ENCODE results near the gene TEX19. TPM values are rescaled to one million over a fixed set of nuclear protein-coding genes. Genes with fewer than 3 reads are reported as not detected.
"Not testable (repeated sequence)": the region's sequence is repeated elsewhere in the genome, so short reads cannot be mapped to it uniquely, and the experiment has no call there.

The TEX19 gene
- total and polyA plus RNA-seq, 2 donors: not detected

GRCh38 chr17:82377924-82378740 lies 19.1 kb downstream of the TEX19 start:
- 77% methylated on average over 31 of the region's 31 CpGs for WGBS
- Histone ChIP-seq H3K4me3 (ENCODE audit: low read depth, low read length) (no peak overlapping the region), H3K27ac (ENCODE audit: low read depth) (no peak overlapping the region), H3K4me1 (ENCODE audit: insufficient read depth) (no peaks in the 10 kb centered on the region), H3K36me3 (ENCODE audit: insufficient read depth) (no peaks in the 10 kb centered on the region)
- no peak for DNase-seq (ENCODE audit: extremely low spot score)

DNA sequence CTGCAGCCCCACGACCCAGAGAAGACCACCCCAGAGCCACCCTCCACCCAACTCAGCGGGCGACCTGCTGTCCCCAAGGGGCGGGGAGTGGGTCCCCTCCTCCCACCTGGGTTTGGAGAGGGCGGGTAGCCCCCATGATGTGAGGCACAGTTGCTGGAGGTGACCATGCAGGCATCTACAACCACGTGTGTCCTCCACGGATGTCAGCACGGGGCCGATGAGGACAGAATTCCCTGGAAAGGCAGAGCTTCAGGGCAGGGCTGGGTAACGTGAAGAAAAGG lies 19.6 kb downstream of the TEX19 start:
- Histone ChIP-seq H3K36me3 (ENCODE audit: insufficient read depth) (no peaks in the 10 kb centered on the region), H3K4me1 (ENCODE audit: insufficient read depth) (no peaks in the 10 kb centered on the region), H3K27ac (ENCODE audit: low read depth) (no peak overlapping the region), H3K4me3 (ENCODE audit: low read depth, low read length) (no peak overlapping the region)
- 69% methylated on average over 10 of the region's 10 CpGs for WGBS
- no peak for DNase-seq (ENCODE audit: extremely low spot score)

GRCh38 chr17:82380860-82381702 lies 22.0 kb downstream of the TEX19 start:
- no peak for DNase-seq (ENCODE audit: extremely low spot score)
- no peak overlapping the region for H3K27ac ChIP-seq (ENCODE audit: low read depth)
- no peaks in the 10 kb centered on the region for H3K4me1 ChIP-seq (ENCODE audit: insufficient read depth)
- H3K4me3 ChIP-seq (ENCODE audit: low read depth, low read length): no peak overlapping the region
- 59% methylated on average over 23 of the region's 23 CpGs for WGBS
- H3K36me3 ChIP-seq (ENCODE audit: insufficient read depth): no peaks in the 10 kb centered on the region

DNA sequence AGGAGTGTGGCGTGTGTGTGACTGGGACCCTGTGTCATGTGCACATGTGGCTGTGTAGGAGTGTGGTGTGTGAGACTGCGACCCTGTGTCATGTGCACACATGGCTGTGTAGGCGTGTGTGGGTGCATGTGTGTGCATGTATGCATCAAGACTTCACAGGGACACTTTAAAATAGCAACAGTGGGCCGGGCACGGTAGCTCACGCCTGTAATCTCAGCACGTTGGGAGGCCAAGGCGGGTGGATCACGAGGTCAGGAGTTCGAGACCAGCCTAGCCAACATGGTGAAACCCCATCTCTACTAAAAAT lies 22.6 kb downstream of the TEX19 start:
- not testable (repeated sequence) for H3K4me1 ChIP-seq (ENCODE audit: insufficient read depth); DNase-seq (ENCODE audit: extremely low spot score); H3K27ac ChIP-seq (ENCODE audit: low read depth); H3K36me3 ChIP-seq (ENCODE audit: insufficient read depth); H3K4me3 ChIP-seq (ENCODE audit: low read depth, low read length)
- WGBS: 78% methylated on average over 10 of the region's 10 CpGs

DNA sequence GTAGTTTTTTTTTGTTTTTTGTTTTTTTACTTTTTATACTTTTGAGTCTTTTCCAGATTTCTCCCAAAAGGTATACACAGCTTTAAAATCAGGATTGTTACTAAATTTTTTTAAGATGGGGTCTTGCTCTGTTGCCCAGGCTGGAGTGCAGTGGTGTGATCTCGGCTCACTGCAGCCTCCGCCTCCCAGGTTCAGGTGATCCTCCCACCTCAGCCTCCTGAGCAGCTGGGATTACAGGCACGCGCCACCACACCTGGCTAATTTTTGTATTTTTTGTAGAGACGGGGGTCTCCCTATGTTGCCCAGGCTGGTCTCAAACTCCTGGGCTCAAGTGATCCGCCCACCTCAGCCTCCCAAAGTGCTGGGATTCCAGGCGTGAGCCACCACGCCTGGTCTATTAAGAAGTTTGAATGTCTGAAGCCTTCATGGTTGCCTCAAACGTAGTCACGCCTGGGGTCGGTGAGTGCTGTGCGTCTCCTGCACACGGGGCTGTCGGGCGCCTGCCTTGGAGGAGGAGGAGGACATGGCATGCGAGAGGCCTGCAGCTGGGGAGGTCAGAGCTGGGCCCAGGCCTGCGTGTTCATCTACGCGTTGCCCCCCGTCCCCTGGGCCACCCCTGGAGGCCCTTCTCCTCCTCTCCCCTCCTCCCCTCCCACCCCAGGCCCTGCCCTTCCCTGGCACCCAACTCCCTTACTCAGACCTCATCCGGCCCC lies 23.3 kb downstream of the TEX19 start:
- WGBS: 81% methylated on average over 21 of the region's 21 CpGs
- not testable (repeated sequence) for H3K27ac ChIP-seq (ENCODE audit: low read depth); DNase-seq (ENCODE audit: extremely low spot score); H3K4me3 ChIP-seq (ENCODE audit: low read depth, low read length); H3K36me3 ChIP-seq (ENCODE audit: insufficient read depth); H3K4me1 ChIP-seq (ENCODE audit: insufficient read depth)

- H3K36me3 ChIP-seq (ENCODE audit: insufficient read depth): no peaks in the 10 kb centered on the region
- H3K27ac ChIP-seq (ENCODE audit: low read depth): no peak overlapping the region
- H3K4me1 ChIP-seq (ENCODE audit: insufficient read depth): no peaks in the 10 kb centered on the region
- WGBS: 78% methylated on average over 11 of the region's 11 CpGs
- DNase-seq (ENCODE audit: extremely low spot score): no peak
- H3K4me3 ChIP-seq (ENCODE audit: low read depth, low read length): no peak overlapping the region
Observed at GRCh38 chr17:82382933-82383255, 23.8 kb downstream of the TEX19 start.

- 44% methylated on average over 18 of the region's 18 CpGs for WGBS
- H3K27ac ChIP-seq (ENCODE audit: low read depth): no peak overlapping the region
- DNase-seq (ENCODE audit: extremely low spot score): no peak
Observed at GRCh38 chr17:82383411-82383810, 24.4 kb downstream of the TEX19 start.

GRCh38 chr17:82384051-82384729 lies 25.1 kb downstream of the TEX19 start:
- H3K36me3 ChIP-seq (ENCODE audit: insufficient read depth): no peaks in the 10 kb centered on the region
- WGBS: 70% methylated on average over 22 of the region's 22 CpGs
- no peak for DNase-seq (ENCODE audit: extremely low spot score)
- H3K4me1 ChIP-seq (ENCODE audit: insufficient read depth): no peaks in the 10 kb centered on the region
- no peak overlapping the region for H3K4me3 ChIP-seq (ENCODE audit: low read depth, low read length)
- no peak overlapping the region for H3K27ac ChIP-seq (ENCODE audit: low read depth)

More at GRCh38 chr17:82383411-82383810, 24.4 kb downstream of the TEX19 start:
- Histone ChIP-seq H3K4me1 (ENCODE audit: insufficient read depth) (no peaks in the 10 kb centered on the region), H3K4me3 (ENCODE audit: low read depth, low read length) (no peak overlapping the region), H3K36me3 (ENCODE audit: insufficient read depth) (no peaks in the 10 kb centered on the region)

- Histone ChIP-seq H3K4me3 (ENCODE audit: low read depth, low read length) (no peak overlapping the region), H3K27ac (ENCODE audit: low read depth) (no peak overlapping the region), H3K36me3 (ENCODE audit: insufficient read depth) (no peaks in the 10 kb centered on the region), H3K4me1 (ENCODE audit: insufficient read depth) (no peaks in the 10 kb centered on the region)
- no peak for DNase-seq (ENCODE audit: extremely low spot score)
- WGBS: 60% methylated on average over 26 of the region's 26 CpGs
Observed at GRCh38 chr17:82384730-82385481, 25.9 kb downstream of the TEX19 start.

DNA sequence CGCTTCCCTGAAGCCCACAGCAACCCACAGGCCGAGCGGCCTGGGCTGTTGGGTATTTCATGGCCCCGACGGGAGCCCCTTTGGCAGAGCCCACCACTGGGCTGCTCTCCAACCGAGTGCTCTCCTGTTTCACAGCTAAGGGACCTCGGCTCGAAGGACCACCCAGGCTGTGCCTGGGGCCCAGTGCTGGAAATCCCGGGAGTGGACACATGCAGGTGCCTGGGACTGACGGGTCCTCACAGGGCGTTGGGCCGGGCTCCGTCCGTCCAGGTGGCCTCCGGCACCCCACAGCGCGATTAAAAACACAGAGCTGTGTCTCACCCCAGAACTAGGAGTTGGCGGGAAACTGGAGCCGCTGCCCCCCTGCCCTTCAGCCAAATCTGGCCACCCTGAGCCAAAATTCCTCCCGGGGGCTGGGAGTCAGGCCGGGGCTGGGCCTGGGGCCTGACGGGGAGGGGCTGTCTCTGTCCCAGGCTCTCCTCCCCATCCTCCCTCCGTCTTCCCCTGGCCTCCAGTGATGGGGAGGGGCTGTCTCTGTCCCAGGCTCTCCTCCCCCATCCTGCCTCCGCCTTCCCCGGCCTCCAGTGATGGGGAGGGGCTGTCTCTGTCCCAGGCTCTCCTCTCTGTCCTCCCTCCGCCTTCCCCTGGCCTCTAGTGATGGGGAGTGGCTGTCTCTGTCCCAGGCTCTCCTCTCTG lies 26.7 kb downstream of the TEX19 start:
- WGBS: 16% methylated on average over 26 of the region's 26 CpGs
- no peaks in the 10 kb centered on the region for H3K36me3 ChIP-seq (ENCODE audit: insufficient read depth)
- H3K27ac ChIP-seq (ENCODE audit: low read depth): no peak overlapping the region
- DNase-seq (ENCODE audit: extremely low spot score): peak; percentile 42
- no peak overlapping the region for H3K4me3 ChIP-seq (ENCODE audit: low read depth, low read length)
- no peaks in the 10 kb centered on the region for H3K4me1 ChIP-seq (ENCODE audit: insufficient read depth)

DNA sequence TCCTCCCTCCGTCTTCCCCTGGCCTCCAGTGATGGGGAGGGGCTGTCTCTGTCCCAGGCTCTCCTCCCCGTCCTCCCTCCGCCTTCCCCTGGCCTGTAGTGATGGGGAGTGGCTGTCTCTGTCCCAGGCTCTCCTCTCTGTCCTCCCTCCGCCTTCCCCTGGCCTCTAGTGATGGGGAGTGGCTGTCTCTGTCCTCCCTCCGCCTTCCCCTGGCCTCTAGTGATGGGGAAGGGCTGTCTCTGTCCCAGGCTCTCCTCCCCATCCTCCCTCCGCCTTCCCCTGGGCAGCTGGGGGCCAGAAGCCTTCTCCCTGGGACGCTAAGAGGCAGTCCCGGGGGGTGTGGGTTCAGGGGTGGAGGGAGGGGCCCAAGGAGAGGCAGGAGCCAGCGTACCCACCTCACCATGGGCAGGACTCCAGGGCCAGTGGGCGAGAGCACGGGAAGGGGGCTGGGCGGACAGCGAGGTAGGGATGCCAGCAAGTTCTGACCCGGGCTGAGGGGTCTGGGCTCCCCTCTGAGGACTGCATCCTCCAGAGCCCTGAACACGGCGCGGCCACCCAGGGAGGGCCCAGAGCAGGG lies 27.3 kb downstream of the TEX19 start:
- no peaks in the 10 kb centered on the region for H3K4me1 ChIP-seq (ENCODE audit: insufficient read depth)
- no peaks in the 10 kb centered on the region for H3K36me3 ChIP-seq (ENCODE audit: insufficient read depth)
- no peak overlapping the region for H3K4me3 ChIP-seq (ENCODE audit: low read depth, low read length)
- H3K27ac ChIP-seq (ENCODE audit: low read depth): no peak overlapping the region
- DNase-seq (ENCODE audit: extremely low spot score): peak; percentile 59
- WGBS: 28% methylated on average over 17 of the region's 17 CpGs

GRCh38 chr17:82386881-82387704 lies 28.0 kb downstream of the TEX19 start:
- H3K27ac ChIP-seq (ENCODE audit: low read depth): no peak overlapping the region
- 46% methylated on average over 38 of the region's 38 CpGs for WGBS

More at GRCh38 chr17:82386881-82387704, 28.0 kb downstream of the TEX19 start:
- no peaks in the 10 kb centered on the region for H3K4me1 ChIP-seq (ENCODE audit: insufficient read depth)
- H3K4me3 ChIP-seq (ENCODE audit: low read depth, low read length): no peak overlapping the region
- no peak for DNase-seq (ENCODE audit: extremely low spot score)
- H3K36me3 ChIP-seq (ENCODE audit: insufficient read depth): no peaks in the 10 kb centered on the region

Measured in urinary bladder (tissue), 4 donors.